HG03060 (cell line): Measurements from ENCODE around the gene IGF2R.

Experiments
- ATAC-seq: cut with Tn5 transposase; IDR thresholded peaks from one replicate; pipeline ENCODE4 v1.9.1; 2021; ENCODE audit warnings: low read depth, moderate number of reproducible peaks; ENCODE audit not compliant: unreplicated experiment

The IGF2R gene

GRCh38 chr6:160013987-160014868, 45.3 kb downstream of the IGF2R start:
- no peak for ATAC-seq

GRCh38 chr6:160014869-160015182, 45.9 kb downstream of the IGF2R start:
- ATAC-seq, result no peak

DNA sequence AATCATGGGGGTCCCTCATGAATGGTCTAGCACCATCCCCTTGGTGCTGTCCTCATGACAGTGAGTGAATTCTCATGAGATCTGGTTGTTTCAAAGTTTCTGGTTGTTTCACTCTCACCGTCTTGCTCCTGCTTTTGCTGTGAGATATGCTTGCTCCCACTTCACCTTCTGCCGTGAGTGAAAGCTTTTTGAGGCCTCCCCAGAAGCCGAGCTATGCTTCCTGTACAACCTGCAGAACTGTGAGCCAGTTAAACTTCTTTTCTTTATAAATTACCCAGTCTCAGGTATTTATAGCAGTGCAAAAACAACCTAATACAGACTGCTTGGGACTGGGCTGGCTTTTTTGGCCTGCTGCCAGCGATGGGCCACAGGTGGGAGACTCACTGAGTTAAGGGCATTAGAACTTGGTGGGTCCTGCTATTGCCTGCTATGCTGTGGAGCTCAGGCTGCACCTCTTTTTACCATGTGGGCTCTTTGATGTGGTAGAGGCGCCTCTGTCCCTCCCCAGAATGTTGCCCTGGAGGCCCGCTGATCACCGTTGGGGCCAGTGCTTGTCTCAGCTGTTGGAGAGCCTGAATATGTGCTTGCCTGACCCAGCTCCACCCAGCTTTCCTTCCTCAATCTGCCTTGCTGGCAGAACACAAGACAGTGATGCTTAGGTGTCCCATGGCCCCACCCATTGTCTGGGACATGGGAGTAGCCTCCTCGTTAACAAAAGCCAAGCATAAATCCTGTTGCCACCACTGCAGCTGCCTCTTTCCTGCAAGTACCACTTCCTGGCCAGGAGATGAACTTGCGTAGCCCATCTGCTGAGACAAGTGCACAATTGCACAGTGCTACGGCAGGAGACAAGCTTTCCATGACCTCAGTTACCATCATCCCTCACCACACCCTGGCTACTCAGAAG, 47.1 kb downstream of the IGF2R start:
- ATAC-seq, result no peak

- no peak for ATAC-seq
Observed at GRCh38 chr6:160022101-160022500, 53.2 kb downstream of the IGF2R start.

GRCh38 chr6:160022793-160023192, 53.9 kb downstream of the IGF2R start:
- ATAC-seq, result no peak

GRCh38 chr6:160024152-160024551, 55.3 kb downstream of the IGF2R start:
- ATAC-seq, result no peak

DNA sequence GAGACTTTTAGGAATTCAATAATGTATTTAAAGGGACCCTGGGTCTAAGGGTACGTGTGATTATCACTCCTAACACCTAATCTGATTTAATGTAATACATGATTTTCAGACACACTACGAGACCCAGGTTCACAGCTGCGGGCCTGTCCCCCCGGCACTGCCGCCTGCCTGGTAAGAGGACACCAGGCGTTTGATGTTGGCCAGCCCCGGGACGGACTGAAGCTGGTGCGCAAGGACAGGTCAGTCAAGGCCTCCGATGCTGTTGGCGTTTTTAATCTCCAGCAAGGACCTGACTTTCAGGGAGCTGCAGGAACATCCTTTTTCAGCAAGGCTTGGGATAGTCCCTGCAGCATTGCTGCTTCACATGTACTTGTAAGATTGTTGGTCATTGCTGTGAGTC, 58.2 kb downstream of the IGF2R start:
- ATAC-seq, result no peak

DNA sequence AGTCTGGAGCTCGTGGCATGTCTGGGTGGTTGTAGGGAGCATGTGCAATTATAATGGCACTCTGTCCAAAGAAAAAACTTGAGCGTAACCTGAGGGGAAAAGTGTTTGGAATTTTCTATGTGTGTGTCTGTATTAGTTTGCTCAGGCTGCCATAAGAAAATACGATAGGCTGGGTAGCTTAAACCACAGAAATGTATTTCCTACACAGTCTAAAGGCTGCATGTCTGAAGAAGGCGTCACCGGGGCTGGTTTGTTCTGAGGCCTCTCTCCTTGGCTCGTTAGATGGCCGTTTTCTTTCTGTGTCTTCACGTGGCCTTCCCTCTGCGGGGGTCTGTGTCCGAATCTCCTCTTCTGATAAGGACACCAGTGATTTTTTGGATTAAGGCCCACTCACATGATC, 59.0 kb downstream of the IGF2R start:
- ATAC-seq, result no peak

DNA sequence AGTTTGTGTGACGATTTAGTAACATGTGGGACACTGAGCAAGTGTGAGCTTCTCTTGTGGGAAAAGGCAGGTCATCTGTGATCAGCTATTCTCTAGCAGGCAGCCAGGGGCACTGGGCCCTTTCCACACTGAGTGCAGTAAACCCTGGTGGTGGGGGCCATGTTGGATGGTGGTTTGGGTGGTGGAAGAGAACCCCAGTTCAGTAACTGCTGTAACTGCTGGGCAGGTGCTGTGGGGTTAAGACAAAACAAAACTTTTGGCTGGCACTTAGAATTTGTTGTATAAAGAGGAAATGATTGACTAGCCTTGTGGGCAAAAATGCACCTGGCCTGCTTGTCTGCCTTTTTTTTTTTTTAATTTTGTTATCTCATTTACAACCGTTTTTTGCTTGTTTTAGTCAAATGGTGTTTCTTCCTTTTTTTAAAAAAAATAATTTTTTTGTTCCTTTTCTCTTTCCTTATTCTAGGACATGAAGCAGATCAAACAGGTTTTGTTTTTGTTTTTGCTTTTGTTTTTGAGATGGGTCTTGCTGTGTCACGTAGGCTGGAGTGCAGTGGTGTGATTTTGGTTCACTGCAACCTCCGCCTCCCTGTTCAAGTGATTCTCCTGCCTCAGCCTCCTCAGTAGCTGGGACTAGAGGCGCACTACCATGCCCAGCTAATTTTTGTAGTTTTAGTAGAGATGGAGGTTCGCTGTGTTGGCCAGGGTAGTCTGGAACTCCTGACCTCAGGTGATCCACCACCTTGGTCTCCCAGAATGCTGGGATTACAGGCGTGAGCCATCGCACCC, 59.8 kb downstream of the IGF2R start:
- ATAC-seq, result peak; percentile 53

DNA sequence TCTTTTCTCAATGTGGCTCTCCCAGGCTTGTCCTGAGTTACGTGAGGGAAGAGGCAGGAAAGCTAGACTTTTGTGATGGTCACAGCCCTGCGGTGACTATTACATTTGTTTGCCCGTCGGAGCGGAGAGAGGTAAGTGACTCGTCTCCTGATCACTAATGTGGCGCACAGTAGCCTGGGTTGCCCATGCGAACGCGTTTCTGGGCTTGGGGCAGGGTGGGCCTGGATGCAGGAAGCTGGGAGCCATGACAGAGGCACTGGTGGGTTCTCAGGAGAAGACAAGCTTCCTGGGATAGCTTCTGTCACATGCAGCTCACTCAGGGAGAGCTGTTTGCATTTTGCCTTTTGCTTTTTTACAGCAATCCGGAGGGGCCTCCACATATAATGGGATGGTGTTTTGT, 60.6 kb downstream of the IGF2R start:
- no peak for ATAC-seq

- ATAC-seq, result no peak
Observed at GRCh38 chr6:160030103-160030502, 61.2 kb downstream of the IGF2R start.

DNA sequence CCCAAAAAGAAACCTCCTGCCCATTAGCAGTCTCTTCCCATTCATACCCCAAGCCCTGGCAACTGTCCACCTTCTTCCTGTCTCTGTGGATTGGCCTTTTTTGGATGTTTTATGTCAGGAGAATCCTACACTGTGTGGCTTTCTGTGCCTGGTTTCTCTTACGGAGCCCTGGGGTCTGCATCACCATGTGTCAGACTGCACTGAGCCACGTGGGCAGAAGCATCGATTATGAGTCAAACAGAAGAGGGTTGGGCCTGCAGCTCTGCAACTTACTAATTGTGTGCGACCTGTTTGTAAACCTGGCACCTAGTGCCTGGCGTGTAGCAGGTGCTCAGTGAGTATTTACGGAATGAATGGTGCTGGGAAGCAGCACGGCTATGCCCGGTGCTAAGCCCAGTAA, 62.6 kb downstream of the IGF2R start:
- no peak for ATAC-seq

DNA sequence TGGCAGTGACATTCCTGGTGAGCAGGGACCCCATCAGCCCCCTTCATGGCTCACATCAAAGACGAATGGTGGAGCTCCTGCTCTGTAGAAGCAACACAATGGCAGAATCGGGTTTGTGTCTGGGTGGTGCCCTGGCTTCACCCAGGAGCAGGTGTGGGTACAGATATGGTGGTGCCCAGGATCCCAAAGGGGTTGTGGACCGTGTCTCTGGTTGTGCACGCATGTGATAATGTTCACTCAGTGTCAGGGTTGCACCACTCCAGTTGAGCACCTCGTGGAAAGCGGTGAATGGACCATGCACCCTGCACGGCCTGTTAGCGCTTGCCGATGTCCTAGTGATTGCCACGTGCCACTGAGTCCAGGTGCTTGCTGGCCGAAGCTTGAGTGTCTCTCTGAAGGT, 63.0 kb downstream of the IGF2R start:
- ATAC-seq, result no peak

- ATAC-seq, result no peak
Observed at GRCh38 chr6:160032538-160032937, 63.7 kb downstream of the IGF2R start.

- no peak for ATAC-seq
Observed at GRCh38 chr6:160034036-160034930, 65.4 kb downstream of the IGF2R start.

DNA sequence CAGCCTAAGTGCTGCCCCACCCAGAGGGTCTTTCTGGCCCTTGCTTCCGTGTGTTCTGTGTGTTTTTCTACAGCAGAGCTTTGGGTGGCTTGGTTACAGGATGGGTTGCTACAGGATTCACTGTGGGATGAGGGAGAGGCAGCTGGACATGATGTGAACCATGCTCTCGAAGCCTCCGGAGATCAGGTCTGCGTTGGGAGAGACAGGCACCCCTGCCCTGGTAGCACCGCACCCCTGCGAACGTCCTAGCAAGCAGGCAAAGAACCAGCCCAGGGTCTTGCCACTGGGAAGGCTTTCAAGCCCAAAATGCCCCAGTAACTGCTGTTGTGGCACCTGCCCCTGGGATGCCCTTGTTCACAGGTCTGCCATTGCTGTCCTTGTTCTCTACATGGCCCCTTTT, 66.4 kb downstream of the IGF2R start:
- no peak for ATAC-seq

- ATAC-seq, result no peak
Observed at GRCh38 chr6:160035693-160036330, 66.9 kb downstream of the IGF2R start.

DNA sequence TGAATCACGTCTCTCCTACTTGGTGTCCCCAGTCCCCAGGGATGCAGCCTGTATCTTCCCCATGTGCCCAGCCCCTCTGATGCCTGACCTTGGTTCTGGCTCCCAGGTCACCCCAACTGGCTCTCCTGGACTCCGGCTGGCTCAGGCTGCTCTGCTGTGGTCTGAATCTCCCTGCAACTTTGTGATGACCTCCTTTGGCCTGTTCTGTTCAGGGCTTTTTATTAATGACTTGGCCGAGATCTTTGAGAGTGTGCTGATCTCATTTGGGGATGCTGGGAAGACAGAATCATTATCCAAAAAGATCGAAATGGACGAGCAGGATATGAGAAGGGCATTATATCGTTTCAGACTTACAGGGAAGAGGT, 67.4 kb downstream of the IGF2R start:
- no peak for ATAC-seq

DNA sequence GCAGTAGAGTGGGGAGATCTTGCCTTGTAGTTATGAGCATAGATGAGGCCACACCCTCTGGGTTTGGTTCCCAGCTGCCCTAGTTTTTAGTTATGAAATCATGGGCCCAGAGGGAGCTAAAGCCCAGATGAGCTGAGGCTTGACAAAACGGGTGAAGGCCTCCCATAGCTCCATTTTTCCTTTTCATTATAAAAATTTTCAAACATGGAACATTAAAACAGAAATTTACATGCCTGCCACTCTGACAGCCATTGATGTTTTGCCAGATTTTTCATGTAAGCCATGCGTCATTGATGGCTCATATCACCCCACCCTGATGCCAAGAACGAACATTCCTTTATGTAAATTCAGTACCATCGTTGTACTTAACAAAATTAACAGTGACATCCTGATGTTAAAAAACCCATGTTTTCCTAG, 67.9 kb downstream of the IGF2R start:
- no peak for ATAC-seq

DNA sequence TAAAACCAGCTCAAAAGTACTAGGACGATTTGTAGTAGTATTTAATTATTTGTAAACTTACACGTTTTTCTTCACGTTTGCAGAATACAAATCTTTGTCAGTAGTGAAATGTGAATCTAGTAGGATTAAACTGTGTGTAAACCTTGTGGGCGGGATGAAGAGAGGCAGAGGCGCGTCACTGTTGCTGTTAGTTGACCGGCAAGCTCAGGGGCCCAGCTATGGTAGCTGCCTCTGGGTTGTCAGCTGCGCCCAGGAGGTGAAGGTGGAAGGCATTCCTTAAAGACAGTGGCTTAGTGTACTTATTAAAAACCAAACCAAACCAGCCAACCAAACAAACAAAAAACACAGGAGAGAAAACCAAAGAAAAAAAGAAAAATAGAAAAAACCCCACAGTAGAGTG, 69.6 kb downstream of the IGF2R start:
- ATAC-seq, result no peak
